Activated T-helper 9 cell treated with anti-CD3 and anti-CD28 coated beads, Interleukin-2, amount 50 U/mL, for 16 hours (primary cell): ENCODE measurements around the gene EXOSC1.
"Not testable (repeated sequence)": the region's sequence is repeated elsewhere in the genome, so short reads cannot be mapped to it uniquely, and the experiment has no call there.

ENCODE experiments used
- DNase-seq: peaks from one replicate; pipeline ENCODE4 v3.0.0-alpha.2; 2020; ENCODE audit warnings: low read depth

EXOSC1 gene, protein sequence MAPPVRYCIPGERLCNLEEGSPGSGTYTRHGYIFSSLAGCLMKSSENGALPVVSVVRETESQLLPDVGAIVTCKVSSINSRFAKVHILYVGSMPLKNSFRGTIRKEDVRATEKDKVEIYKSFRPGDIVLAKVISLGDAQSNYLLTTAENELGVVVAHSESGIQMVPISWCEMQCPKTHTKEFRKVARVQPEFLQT

DNA sequence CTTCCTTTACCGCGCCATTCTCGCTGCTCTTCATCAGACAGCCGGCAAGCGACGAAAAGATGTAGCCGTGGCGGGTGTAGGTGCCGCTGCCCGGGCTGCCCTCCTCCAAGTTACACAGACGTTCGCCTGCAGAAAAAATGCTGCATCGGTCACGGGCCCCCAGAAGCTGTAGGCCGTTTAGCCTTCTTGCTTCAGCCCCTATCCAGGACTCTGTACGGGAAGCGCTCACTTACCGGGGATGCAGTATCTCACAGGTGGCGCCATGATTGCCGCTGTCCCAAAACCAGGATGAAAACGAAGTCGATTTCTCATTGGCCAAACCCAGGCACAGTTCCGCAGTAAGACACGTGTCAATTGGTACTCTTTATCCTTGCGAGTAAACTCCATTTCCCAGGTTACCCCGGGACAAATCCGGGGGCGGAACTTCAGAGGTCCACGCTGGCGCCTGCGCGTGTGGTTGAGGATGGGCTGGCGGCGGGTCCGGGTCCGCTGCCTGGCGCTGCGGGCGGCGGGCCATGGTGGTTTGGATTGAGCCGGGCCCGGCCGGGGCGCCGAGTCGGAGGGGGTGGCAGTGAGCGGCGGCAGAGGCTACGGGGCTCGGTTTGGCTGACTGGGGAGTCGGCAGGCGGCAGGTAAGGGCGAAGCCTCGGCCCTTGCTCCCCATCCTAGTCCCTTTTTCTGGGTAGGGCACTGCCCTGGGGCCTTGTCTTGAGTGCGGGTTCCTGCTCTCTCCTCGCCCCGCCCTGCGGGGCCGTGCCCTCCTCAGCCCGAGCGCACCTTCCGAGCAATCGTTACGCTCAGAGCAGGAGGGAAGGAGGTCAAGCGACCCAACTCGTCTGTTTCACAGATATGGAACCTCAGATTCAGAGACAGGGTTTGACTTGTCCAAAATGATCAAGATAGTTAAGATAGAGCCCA is at the start of gene EXOSC1, which contains the start of gene ZDHHC16:
TSS of gene EXOSC1 (minus strand) at position 285 of the 918 bp plus-strand sequence. CDS start at position 264, 21 bp downstream.
TSS of gene ZDHHC16 (plus strand) at position 454 of the 918 bp plus-strand sequence. CDS start 5,501 bp downstream, outside the sequence.
- DNase-seq, result peak; percentile 87

DNA sequence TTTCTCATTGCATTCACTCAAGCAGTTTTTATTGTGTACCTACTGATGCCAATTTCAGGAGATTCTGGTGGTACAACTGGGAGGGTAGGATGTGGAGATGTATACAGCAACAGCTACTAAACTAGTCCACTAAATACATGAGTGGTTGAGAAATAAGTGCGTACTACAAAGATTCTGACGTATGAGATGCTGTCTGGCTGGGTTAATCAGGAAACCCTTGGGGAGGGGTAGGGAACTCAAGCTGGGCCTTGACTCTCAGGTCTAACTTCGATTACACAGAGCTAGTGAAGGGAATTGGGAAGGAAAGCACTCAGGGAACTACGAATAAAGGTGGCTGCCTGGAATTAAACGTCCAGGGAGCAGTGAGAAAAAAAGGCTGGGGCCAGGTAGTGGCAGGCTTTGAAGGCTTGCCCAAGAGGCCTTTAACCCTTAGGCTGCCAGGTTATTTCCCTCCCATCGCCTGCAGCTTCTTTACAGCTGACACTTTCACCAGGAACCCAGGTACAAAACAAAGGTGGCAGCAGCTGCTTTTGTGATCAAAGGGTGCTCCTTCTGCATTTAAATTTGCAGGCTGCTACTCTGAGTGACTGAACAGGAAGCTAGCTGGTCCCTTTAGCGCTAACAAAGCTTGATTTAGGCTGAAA is 49.2 kb upstream of the EXOSC1 start:
- no peak for DNase-seq

DNA sequence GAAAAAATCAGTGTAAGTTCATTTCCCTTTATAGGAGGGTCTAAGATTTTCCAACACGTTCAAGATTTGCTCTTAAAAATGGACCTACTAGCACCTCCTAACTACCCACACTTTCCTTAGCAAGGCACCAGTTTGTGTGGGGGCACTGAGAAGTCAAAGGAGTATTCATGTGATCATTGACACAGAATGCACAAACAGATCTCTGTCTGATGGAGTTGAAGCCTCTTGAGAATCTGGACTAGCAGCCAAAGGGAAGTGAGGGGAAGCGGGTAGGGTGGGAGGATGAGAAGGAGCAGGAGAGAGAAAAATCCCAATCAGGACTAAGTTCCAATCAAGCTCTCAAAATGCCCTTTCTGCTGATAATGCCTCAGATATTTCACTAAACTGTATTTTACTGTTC is 48.3 kb upstream of the EXOSC1 start:
- DNase-seq, result no peak

DNA sequence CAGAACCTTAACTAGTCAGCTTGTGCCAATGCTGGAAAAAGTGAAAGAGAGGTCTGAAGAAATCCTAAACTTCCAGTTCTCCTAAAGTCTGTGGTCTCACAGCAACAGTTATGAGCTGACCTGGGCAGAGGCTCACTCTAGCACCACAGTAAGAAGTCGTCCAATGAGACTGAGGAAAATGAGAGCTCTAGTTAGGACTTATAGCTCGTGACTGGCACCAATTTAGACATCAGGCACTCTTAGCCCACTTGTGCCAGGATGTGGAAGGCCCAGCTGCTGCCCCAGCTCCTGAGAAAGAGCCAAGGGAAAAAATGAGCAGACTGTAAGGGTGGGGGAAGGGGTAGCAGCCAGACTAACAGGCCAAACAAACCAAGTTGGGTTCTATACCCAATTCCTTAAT is 44.8 kb upstream of the EXOSC1 start:
- no peak for DNase-seq

DNA sequence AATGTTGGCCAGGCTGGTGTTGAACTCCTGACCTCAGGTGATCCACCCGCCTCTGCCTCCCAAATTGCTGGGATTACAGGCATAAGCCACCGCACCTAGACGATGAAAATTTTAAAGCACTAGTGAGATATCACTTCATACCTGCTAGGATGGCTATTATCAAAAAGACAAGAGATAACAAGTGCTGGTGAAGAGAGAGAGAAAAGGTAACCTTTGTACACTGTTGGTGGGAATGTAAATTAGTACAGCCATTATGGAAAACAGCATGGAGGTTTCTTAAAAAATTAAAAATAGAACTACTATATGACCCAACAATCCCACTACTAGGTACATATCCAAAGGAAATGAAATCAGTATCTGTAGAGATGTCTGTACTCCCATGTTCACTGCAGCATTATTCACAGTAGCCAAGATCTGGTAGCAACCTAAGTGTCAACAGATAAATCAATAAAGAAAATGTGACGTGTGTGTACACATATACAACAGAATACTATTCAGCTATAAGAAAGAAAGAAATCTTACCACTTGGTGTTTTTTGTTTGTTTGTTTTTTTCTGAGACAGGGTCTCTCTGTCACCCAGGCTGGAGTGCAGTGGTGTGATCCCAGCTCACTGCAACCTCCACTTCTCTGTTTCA is 40.0 kb upstream of the EXOSC1 start:
- DNase-seq, result no peak

DNA sequence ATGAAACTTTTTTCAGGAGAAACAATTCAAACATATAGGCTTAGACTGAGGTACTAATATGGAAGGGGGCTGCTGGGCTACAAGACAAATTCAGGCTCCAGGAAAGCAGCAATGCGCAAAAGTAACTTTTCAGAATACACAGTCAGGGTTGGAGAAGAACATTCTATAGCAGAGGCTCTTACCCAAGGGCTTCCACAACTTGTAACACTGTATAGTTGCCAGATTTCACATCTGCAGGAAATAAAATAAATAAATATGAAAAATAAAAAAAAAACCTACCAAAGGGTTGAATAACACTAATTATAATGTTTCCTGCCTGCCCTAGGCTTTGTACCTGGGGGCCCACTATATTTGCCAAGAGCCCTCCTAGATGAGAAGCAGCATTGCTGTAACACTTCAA is 38.1 kb upstream of the EXOSC1 start:
- DNase-seq, result no peak

DNA sequence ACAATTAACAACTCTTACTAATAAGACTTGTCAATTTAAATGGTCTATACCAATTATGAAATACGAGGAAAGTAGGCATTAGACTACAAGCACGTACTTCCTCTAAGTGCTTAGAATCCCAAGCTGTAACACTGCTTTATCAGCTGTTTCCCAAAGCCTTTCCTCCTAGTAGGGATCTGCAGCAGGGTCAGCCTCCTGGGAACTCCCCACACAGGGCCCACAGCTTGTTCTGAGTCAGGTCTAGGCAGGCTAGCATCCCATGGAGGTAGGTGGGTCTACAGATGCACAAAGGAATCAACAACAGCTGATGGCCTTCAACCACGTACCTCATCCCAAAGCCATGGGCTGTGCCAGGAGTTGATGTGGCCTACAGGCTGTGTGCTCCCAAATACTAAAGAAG is 37.7 kb upstream of the EXOSC1 start:
- DNase-seq, result no peak

DNA sequence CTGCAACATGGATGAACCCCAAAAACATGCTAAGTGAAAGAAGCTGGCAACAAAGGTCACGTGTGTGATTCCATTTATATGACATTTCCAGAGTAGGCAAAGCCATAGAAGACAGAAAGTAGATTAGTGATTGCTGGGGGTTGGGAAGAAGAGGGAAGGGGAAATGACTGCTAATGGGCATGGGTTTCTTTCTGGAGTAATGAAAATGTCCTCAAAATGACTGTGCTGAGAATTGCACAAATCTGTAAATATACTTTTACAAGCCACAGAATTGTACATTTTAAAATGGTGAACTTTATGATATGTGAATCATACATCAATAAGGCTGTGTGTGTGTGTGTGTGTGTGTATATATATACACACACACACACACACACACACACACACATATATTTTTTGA is 36.6 kb upstream of the EXOSC1 start:
- no peak for DNase-seq

DNA sequence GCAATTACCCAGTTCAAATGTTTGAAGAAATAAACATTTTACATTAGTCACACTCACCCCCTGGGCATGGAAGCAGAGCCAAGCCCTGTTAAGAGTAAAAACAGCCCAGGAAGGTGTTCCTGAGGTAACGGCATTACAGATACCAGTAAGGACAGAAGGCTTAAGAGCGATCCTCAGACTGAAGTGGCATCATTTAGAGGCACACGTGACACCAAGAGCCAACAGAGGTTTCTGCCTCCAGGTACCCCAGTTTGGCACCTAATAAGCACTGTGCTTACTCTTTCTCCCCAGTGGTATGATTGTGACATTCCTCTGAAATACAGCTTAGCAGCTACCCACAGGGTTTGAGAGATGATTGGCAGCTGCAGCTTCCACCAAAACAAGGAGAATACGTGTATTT is 35.3 kb upstream of the EXOSC1 start:
- DNase-seq, result no peak

DNA sequence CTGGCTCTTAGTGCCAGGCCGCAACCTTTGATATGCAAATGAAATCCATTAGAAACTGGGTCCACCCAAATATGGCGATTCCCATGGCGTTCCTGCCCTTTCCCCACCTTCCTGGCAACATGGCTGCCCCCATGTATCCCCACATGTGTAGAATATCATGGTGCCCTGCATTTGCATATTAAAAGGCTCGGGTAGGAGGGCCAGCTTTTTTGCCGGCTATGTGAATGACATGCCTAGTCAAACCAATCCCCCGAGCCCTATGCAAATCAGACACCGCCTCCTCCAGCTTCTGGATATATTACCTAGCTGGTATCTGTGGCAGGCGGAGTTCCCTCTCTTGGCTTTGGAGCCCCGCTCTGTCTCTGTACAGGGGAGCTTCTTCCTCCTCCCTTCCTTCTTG is 34.1 kb upstream of the EXOSC1 start:
- no peak for DNase-seq

DNA sequence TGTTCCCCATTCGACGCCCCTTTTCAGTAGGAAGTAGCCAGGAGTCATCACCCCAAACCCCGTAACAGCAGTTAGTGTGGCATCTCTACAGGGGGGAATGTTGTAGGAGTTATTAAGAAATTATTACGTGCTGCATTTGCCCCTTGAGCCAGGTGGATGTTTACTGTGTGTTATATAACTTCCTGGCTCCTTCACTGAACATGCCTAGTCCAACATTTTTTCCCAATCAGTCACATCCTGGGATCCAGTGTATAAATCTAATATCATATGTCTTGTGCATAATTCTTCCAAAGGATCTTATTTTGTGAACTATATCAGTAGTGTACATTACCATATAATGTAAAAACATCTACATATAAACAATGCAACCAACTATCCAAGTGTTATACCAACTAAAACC is 33.6 kb upstream of the EXOSC1 start:
- not testable (repeated sequence) for DNase-seq

DNA sequence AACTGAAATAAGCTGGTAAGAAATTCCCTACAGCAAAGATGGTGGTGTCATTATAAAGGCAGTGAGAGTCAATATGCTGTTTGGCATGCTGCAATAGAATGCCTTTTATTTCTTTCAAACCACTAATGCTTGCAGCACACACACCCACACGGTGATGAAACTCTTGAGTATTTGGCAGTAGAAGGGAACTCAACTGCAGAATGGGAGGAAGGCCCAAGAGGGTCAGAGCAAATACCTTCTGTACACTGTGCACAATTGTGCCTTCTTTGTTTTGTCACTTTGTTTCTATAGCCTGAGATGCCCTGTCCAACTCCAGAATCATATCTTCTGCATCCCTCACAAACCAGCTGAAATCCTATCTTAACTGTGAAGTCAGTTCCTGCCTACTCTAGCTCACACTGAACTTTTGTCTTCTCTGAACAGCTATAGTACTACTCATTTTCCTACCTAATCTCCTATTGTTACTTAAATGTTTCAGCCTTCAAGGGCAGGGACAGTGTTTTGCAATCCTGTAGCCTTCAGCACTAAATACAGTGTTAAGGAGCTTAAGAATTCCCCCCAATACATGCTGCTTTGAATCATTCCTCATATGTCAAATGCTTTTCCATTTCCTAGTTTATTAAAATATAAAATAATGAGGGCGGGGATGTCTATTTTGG is 30.3 kb upstream of the EXOSC1 start:
- no peak for DNase-seq

DNA sequence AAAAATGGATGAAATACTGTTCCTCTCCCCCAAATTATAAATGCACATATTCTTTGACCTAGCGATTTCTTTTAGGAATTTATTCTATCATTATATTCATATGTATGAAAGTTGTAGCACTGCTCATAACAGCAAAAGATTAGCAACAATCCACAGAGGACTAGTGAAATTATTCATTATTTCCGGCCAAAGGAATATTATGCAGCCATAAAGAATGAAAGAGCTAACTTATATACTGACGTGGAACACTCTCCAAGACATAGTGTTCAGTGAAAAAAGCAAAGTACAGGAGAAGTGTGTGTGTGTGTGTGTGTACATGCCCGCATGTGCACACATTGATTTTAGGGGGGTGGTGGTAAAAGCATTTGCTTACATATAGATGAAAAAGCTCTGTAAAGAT is 29.1 kb upstream of the EXOSC1 start:
- no peak for DNase-seq

DNA sequence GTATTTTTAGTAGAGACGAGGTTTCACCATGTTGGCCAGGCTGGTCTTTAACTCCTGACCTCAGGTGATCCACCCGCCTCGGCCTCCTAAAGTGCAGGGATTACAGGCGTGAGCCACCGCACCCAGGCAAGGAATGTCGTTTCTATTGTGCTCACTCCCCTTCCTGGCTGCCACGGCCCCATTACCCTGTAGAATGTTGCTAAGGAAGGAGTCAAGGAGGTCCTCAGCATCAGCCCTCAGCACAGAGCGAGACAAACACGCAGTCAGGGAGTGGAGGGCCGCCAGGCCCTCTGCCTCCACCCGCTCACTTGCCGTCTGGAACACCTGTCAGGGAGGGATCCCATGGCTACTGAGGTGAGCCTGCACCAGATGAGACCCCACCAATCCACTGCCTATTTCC is 23.0 kb upstream of the EXOSC1 start:
- not testable (repeated sequence) for DNase-seq

DNA sequence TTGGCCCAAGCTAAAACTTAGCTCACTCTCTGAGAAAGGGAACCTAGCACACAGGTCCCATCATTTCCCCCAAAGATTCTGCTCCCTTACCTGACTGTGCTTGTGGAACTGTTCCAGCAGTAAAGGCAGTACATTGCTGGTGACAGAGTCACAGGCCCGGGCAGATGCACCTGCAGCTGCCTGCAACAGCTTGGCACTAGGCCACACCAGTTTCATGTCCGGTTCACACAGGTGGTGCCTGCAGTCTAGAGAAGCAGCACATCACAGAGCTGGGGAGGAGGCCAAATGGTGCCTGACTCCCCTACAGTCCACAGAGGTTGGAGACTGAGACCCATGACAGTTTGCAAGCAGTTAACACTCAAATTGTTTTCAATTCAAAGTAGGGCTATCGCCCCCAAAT is 22.4 kb upstream of the EXOSC1 start:
- no peak for DNase-seq

DNA sequence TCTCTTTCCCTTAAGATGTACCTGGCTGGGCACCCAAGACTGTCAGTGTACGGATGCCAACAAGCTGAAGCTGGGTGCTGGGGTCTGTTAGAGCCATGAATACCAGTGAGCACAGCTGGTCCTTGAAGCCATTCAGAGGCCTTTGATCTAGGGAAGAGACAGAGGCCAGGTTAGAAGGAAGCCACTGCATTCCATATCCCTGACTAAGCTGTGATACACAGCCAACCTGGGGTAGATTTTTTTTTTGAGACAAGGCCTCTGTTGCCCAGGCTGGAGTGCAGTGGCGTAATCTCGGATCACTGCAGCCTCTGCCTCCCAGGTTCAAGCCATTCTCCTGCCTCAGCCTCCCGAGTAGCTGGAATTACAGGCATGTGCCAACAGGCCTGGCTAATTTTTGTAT is 20.9 kb upstream of the EXOSC1 start:
- no peak for DNase-seq

DNA sequence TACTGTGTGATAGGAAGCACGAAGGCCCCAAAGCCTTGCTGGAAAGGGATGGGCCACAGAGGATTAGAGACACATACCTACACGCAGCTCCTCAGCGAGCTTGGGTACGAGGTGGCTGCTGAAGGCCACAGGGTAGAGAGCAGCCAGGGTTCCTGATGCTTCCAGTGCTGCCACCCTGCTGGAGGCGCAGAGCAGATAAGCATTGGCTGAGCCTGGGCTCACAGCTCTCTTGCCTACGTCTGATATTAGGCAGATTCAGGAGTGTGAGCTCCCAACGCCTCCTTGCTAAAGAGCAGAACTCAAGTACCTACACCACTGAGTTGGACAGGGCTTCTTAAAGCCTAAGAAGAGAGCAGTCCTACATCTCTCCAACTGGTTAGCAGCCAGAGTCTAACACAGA is 20.2 kb upstream of the EXOSC1 start:
- DNase-seq, result no peak

DNA sequence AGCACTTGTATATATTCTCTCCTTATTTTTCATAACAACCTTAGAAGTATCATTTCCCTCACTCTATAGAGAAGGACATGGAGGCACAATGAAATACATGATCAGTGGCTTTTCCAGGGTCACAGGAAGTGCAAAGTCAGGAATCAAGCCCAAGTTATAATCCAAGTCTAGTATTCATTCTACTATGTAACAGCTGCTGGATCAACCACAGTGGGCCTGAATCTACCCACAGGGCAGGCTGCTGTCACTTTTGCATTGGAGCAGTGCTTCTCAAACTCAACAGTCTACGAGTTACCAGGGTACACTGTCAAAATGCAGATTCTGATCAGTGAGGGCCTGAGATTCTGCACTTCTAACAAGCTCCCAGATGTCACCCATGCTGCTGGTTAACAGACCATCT is 18.4 kb upstream of the EXOSC1 start:
- no peak for DNase-seq

DNA sequence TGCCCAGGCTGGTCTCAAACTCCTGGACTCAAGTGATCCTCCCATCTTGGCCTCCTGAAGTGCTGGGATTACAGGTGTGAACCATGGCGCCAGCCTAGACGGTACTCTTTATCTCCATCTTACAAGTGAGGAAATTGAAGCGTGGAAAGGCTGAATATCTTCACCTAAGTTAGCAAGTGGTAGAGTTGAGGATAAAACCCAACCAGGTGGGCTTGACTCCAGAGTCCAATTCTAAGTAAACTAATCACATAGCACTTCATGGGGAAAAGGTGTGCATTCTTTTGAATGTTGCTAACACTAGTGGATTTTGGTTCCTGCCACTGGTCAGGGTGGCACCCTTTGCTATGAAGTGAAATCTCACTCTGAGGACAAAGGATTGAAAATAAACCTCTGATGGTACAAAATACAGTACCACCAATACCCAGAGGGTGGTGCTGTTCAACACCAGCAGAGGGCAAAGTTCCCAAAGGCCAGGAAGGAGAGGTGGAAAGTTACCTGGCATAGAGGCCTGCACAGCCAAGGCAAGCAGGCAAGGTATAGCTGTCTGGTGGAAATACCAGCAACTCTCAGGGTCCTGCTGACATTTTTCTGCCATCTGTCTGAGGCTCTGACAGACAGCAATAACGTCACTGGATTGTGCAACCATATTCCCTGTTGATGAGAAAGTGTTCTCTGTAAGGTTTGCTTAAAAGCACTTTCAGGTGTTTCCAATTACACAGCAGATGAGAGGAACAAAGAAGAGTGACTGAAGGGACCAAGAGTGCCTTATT is 17.7 kb upstream of the EXOSC1 start:
- DNase-seq, result no peak

DNA sequence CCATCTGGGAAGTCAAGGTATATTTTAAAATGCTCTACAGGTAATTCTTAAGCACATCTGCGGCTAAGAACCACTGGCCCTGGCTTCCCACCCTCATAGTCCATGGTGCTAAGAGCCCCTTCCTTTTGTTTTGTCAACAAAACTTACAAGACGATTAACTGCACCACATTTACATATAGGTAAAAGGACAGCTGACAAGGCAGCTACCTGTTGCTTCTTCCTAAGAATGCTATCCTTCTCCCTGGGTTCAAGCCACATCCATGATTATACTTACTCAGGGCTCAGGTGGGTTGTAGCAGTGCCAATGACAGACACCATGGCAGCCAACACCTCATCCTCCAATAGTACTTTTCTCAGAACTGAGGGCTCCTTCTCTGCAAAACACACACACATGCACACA is 16.5 kb upstream of the EXOSC1 start:
- no peak for DNase-seq

DNA sequence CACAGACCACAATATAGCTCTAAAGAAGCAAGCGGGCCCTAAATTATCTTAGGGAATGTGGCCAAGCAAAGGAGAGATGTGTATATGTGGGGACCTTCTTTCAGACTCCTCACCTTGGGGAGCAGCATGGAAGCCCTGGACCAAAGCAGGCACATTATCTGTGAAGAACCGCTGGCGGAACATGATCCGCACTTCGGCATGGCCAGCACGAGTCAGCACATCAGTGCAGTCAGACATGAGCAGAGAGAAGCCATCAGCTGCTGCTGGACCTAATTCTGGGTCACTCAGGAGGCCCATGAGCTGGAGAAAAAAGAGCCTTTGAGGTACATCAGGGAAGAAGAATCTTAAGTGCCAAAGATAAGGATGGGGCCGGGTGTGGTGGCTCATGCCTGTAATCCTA is 14.1 kb upstream of the EXOSC1 start:
- DNase-seq, result no peak
